Activated CD4-positive, alpha-beta memory T cell treated with anti-CD3 and anti-CD28 coated beads, Interleukin-2, amount 10 ng/mL, durations not matched to agents 7 days and 5 days (primary cell): ENCODE data around the gene SEC23A. TPM values are rescaled to one million over a fixed set of nuclear protein-coding genes. Genes with fewer than 3 reads are reported as not detected.

Experiments used
- CTCF ChIA-PET: fragments of 350-600 bp; sonication (Branson Sonifier 250); formaldehyde crosslinking; loops from one replicate; lab custom pipeline; 2021; ENCODE audit warnings: antibody characterized with exemption, inconsistent platforms; lab: Charles Lee
- POLR2A ChIA-PET: fragments of 350-600 bp; sonication (Branson Sonifier 250); formaldehyde crosslinking; loops from one replicate; lab custom pipeline; 2021; ENCODE audit warnings: antibody characterized with exemption; lab: Charles Lee
- DNase-seq: peaks from one replicate; pipeline ENCODE4 v3.0.0-alpha.2; 2020
- H3K27ac Mint-ChIP-seq: one replicate; pipeline ENCODE4 v1.8.0; 2021; ENCODE audit warnings: mild to moderate bottlenecking, mixed read lengths
- H3K27me3 Mint-ChIP-seq: one replicate; pipeline ENCODE4 v1.8.0; 2021; ENCODE audit warnings: mixed read lengths
- H3K36me3 Mint-ChIP-seq: one replicate; pipeline ENCODE4 v1.8.0; 2021; ENCODE audit warnings: low read depth, mixed read lengths
- H3K4me1 Mint-ChIP-seq: one replicate; pipeline ENCODE4 v1.8.0; 2021; ENCODE audit warnings: mixed read lengths
- H3K4me3 Mint-ChIP-seq: one replicate; pipeline ENCODE4 v1.8.0; 2021; ENCODE audit warnings: mild to moderate bottlenecking, mixed read lengths
- H3K9me3 Mint-ChIP-seq: one replicate; pipeline ENCODE4 v1.8.0; 2021; ENCODE audit warnings: mixed read lengths
- total RNA-seq, 2 experiments: library from RNA; stranded (reverse); gene quantifications; one replicate each; pipeline ENCODE4 v1.2.3, GENCODE V29; 2021

The SEC23A gene
- total RNA-seq, 2 experiments from 2014 or later, result 59.7 to 69.0 TPM

- H3K4me1 Mint-ChIP-seq, result peaks cover 17% of the 10 kb centered on the region
- no peaks in the 10 kb centered on the region for H3K36me3 Mint-ChIP-seq
- no peak overlapping the region for H3K4me3 Mint-ChIP-seq
- POLR2A ChIA-PET, result no interaction called here
- H3K27ac Mint-ChIP-seq, result no peak overlapping the region
- H3K9me3 Mint-ChIP-seq, result no peaks in the 10 kb centered on the region
- no peak for DNase-seq
- CTCF ChIA-PET, result no interaction called here
- peaks cover 2% of the 10 kb centered on the region for H3K27me3 Mint-ChIP-seq
These were observed 109.1 kb downstream of the SEC23A start for GRCh38 chr14:38993981-38994380.

DNA sequence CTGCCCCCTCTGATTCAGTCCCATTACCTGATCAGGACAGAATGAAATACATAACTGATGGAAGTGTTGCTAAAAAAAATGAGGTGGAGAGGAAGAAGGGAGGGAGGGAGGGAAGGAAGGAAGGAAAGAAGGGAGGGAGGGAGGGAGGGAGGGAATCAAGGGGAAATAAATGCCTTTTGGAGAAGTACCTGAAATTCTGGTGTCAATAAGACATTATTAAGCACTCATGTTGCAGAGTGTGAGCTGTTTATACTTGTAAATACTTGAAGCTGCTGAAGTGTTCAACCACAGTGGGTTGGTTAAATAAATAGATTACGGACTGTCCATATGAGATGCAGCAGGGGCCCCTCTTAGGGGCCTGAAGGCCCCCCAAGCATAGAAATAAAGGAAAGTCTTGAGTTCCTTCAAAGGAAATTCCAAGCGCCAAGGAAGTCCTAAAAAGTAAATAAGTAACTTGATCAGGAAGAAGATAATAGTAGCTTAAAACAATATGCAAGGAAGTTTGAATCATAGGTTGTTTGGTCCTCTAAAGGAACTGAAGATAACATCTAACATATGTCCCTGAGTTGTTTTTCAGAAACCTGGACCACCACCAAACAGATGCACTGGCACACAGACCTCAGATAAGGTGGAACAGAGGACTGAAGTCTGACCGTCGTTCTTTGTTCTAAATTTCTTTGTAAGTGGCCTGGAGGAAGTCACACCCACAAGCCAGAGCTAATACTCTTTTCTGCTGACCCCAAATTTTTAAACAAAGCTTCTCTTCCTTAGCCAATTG is 110.8 kb downstream of the SEC23A start:
- POLR2A ChIA-PET, result no interaction called here
- DNase-seq, result no peak
- peaks cover 20% of the 10 kb centered on the region for H3K4me1 Mint-ChIP-seq
- no peak overlapping the region for H3K4me3 Mint-ChIP-seq
- peaks cover 2% of the 10 kb centered on the region for H3K27me3 Mint-ChIP-seq
- H3K9me3 Mint-ChIP-seq, result no peaks in the 10 kb centered on the region
- H3K36me3 Mint-ChIP-seq, result no peaks in the 10 kb centered on the region
- H3K27ac Mint-ChIP-seq, result no peak overlapping the region
- CTCF ChIA-PET, result no interaction called here

GRCh38 chr14:38991299-38991698 is 111.7 kb downstream of the SEC23A start:
- no peak overlapping the region for H3K4me3 Mint-ChIP-seq

GRCh38 chr14:38989922-38990546 is 113.0 kb downstream of the SEC23A start:
- Mint-ChIP-seq H3K4me1 (peaks cover 20% of the 10 kb centered on the region), H3K27ac (peak overlapping the region; percentile 18), H3K36me3 (no peaks in the 10 kb centered on the region), H3K27me3 (peaks cover 2% of the 10 kb centered on the region), H3K9me3 (no peaks in the 10 kb centered on the region), H3K4me3 (peak overlapping the region; percentile 4)
- DNase-seq, result no peak
- CTCF ChIA-PET, result no interaction called here
- POLR2A ChIA-PET, result no interaction called here

More at GRCh38 chr14:38991299-38991698, 111.7 kb downstream of the SEC23A start:
- Mint-ChIP-seq H3K27ac (no peak overlapping the region), H3K36me3 (no peaks in the 10 kb centered on the region), H3K4me1 (peaks cover 20% of the 10 kb centered on the region), H3K9me3 (no peaks in the 10 kb centered on the region), H3K27me3 (peaks cover 2% of the 10 kb centered on the region)
- CTCF ChIA-PET, result no interaction called here
- POLR2A ChIA-PET, result no interaction called here
- DNase-seq, result no peak

GRCh38 chr14:38987781-38988180 is 115.3 kb downstream of the SEC23A start:
- DNase-seq, result no peak
- Mint-ChIP-seq H3K4me3 (no peak overlapping the region), H3K27ac (no peak overlapping the region), H3K9me3 (no peaks in the 10 kb centered on the region), H3K4me1 (peaks cover 20% of the 10 kb centered on the region), H3K27me3 (no peaks in the 10 kb centered on the region), H3K36me3 (no peaks in the 10 kb centered on the region)
- ChIA-PET CTCF (interaction anchor here (1.0 kb wide), 1 partner anchor 28 kb away, joined by 3 read pairs; no protein-coding TSS in a partner anchor), POLR2A (no interaction called here)

GRCh38 chr14:38982837-38983236 is 120.2 kb downstream of the SEC23A start:
- DNase-seq, result no peak
- no peaks in the 10 kb centered on the region for H3K9me3 Mint-ChIP-seq
- CTCF ChIA-PET, result no interaction called here
- H3K36me3 Mint-ChIP-seq, result no peaks in the 10 kb centered on the region
- H3K27ac Mint-ChIP-seq, result no peak overlapping the region
- POLR2A ChIA-PET, result no interaction called here
- H3K27me3 Mint-ChIP-seq, result peaks cover 13% of the 10 kb centered on the region
- H3K4me1 Mint-ChIP-seq, result no peaks in the 10 kb centered on the region
- no peak overlapping the region for H3K4me3 Mint-ChIP-seq

DNA sequence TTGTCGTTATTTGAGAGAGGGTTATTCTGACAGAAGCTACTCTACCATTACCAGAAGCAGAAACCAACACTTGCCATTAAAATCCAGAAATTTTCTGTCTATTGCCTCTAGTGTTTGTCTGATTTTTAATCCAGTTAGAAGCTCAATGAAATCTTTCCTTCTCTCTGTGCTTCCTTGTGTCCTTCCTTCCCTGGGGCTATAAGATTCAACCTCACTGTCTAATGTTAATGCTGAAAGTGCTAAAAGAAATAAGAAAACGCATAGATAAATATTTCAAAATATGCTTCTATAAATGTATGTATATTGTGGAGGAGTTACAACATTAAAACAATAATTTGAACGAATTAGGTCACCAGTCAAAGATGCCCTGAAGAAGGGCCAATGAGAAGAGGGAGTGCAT is 120.8 kb downstream of the SEC23A start:
- no peaks in the 10 kb centered on the region for H3K4me1 Mint-ChIP-seq
- H3K27me3 Mint-ChIP-seq, result peaks cover 16% of the 10 kb centered on the region
- DNase-seq, result no peak
- POLR2A ChIA-PET, result no interaction called here
- no peak overlapping the region for H3K27ac Mint-ChIP-seq
- H3K9me3 Mint-ChIP-seq, result no peaks in the 10 kb centered on the region
- CTCF ChIA-PET, result no interaction called here
- no peaks in the 10 kb centered on the region for H3K36me3 Mint-ChIP-seq
- H3K4me3 Mint-ChIP-seq, result no peak overlapping the region

Other genes starting within 250 kb of the SEC23A start
- gene GEMIN2, start 11.1 kb upstream of the SEC23A start, total RNA-seq, result 10 to 100 TPM; 18.3 to 22.4 TPM
- gene TRAPPC6B, start 67.1 kb upstream of the SEC23A start, total RNA-seq, result 10 to 100 TPM; 31.9 to 37.3 TPM
- 10 to 100 TPM; 75.0 to 75.3 TPM for gene PNN, start 72.0 kb upstream of the SEC23A start, total RNA-seq
- 10 to 100 TPM; 30.8 to 33.0 TPM for gene MIA2, start 130.7 kb upstream of the SEC23A start, total RNA-seq